Measurements from ENCODE around the gene ABCB4.

ABCB4 gene

GRCh38 chr7:87475359-87476178 lies at the start of gene ABCB4:
Gene ABCB4 (minus strand): TSS chr7:87475680. CDS start chr7:87475465, 215 bp downstream.
- Mint-ChIP-seq H3K36me3 (ENCODE audit: low read depth) (peaks cover 5% of the 10 kb centered on the region), H3K9me3 (no peaks in the 10 kb centered on the region), H3K4me1 (peaks cover 34% of the 10 kb centered on the region), H3K4me3 (peak within 1 kb of the TSS; percentile 83), H3K27ac (peak within 1 kb of the TSS; percentile 90), H3K27me3 (ENCODE audit: low read depth, poor library complexity) (peaks cover 5% of the 10 kb centered on the region)
- peak; percentile 56 for DNase-seq
- no peak for TF ChIP-seq CTCF (IDR thresholded peaks at IDR 0.05)

- TF ChIP-seq CTCF (IDR thresholded peaks at IDR 0.05): no peak
- no peak overlapping the region for H3K4me3 Mint-ChIP-seq
- H3K36me3 Mint-ChIP-seq (ENCODE audit: low read depth): no peaks in the 10 kb centered on the region
- no peak overlapping the region for H3K27ac Mint-ChIP-seq
- DNase-seq: no peak
- no peaks in the 10 kb centered on the region for H3K9me3 Mint-ChIP-seq
- peaks cover 2% of the 10 kb centered on the region for H3K27me3 Mint-ChIP-seq (ENCODE audit: low read depth, poor library complexity)
- H3K4me1 Mint-ChIP-seq: no peaks in the 10 kb centered on the region
Observed at GRCh38 chr7:87518735-87519134, 43.3 kb upstream of the ABCB4 start.

GRCh38 chr7:87517891-87518290 lies 42.4 kb upstream of the ABCB4 start:
- Mint-ChIP-seq H3K4me3 (no peak overlapping the region), H3K9me3 (no peaks in the 10 kb centered on the region), H3K4me1 (no peaks in the 10 kb centered on the region), H3K36me3 (ENCODE audit: low read depth) (no peaks in the 10 kb centered on the region), H3K27ac (no peak overlapping the region), H3K27me3 (ENCODE audit: low read depth, poor library complexity) (peaks cover 2% of the 10 kb centered on the region)
- TF ChIP-seq CTCF (IDR thresholded peaks at IDR 0.05): no peak
- no peak for DNase-seq

- no peaks in the 10 kb centered on the region for H3K4me1 Mint-ChIP-seq
- H3K4me3 Mint-ChIP-seq: no peak overlapping the region
- no peak for DNase-seq
- H3K27me3 Mint-ChIP-seq (ENCODE audit: low read depth, poor library complexity): peaks cover 2% of the 10 kb centered on the region
- no peaks in the 10 kb centered on the region for H3K36me3 Mint-ChIP-seq (ENCODE audit: low read depth)
- no peaks in the 10 kb centered on the region for H3K9me3 Mint-ChIP-seq
- no peak overlapping the region for H3K27ac Mint-ChIP-seq
- no peak for TF ChIP-seq CTCF (IDR thresholded peaks at IDR 0.05)
Observed at GRCh38 chr7:87517136-87517815, 41.8 kb upstream of the ABCB4 start.

GRCh38 chr7:87513735-87514335 lies 38.4 kb upstream of the ABCB4 start:
- no peak for TF ChIP-seq CTCF (IDR thresholded peaks at IDR 0.05)
- H3K4me1 Mint-ChIP-seq: peaks cover 7% of the 10 kb centered on the region
- H3K27ac Mint-ChIP-seq: no peak overlapping the region
- no peaks in the 10 kb centered on the region for H3K36me3 Mint-ChIP-seq (ENCODE audit: low read depth)
- H3K4me3 Mint-ChIP-seq: no peak overlapping the region
- H3K27me3 Mint-ChIP-seq (ENCODE audit: low read depth, poor library complexity): no peaks in the 10 kb centered on the region
- no peaks in the 10 kb centered on the region for H3K9me3 Mint-ChIP-seq
- DNase-seq: no peak
